HG02763 (cell line): ENCODE results near the gene TMSB15B.
"Not testable (repeated sequence)": the region's sequence is repeated elsewhere in the genome, so short reads cannot be mapped to it uniquely, and the experiment has no call there.

ENCODE experiments used
- ATAC-seq: cut with Tn5 transposase; IDR thresholded peaks from one replicate; pipeline ENCODE4 v1.9.1; 2021; ENCODE audit warnings: mild to moderate bottlenecking, moderate library complexity; ENCODE audit not compliant: unreplicated experiment

Gene TMSB15B

GRCh38 chrX:103962411-103963278 lies at the start of gene TMSB15B:
TSS of gene TMSB15B (plus strand) at chrX:103962627.
- ATAC-seq = peak; percentile 95

DNA sequence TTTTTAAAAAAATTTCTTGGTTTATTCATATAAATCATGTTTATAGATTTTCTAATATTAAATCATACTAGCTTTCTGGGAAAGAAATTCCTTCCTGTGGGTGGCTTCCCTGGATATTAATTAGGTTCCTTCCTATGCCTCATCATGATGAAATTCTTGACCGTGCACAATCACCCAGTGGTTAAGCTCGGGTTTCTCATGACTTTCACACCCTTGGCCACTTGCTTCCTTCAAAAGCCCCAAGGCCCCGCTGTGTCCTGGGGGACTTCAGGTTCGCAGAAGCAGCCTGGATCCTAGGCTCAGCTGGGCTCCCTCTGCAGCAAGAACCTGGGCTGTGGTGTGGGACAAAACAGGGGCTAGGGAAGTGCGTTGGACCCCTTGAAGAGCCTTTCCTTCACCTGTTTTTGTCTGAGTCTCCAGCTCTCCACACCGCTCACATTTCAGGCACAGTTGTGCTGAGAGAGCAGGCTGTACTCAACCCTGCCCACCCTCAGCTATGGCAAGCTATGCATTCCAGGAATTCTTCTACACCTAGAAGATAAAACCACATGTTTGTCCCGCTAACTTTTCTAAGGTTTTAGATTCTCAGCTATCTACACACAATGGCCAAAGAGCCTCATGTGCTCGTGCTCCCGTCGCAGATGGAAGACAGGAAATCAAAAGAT lies 48.9 kb upstream of the TMSB15B start:
- no peak for ATAC-seq

GRCh38 chrX:103918050-103918449 lies 44.4 kb upstream of the TMSB15B start:
- no peak for ATAC-seq

DNA sequence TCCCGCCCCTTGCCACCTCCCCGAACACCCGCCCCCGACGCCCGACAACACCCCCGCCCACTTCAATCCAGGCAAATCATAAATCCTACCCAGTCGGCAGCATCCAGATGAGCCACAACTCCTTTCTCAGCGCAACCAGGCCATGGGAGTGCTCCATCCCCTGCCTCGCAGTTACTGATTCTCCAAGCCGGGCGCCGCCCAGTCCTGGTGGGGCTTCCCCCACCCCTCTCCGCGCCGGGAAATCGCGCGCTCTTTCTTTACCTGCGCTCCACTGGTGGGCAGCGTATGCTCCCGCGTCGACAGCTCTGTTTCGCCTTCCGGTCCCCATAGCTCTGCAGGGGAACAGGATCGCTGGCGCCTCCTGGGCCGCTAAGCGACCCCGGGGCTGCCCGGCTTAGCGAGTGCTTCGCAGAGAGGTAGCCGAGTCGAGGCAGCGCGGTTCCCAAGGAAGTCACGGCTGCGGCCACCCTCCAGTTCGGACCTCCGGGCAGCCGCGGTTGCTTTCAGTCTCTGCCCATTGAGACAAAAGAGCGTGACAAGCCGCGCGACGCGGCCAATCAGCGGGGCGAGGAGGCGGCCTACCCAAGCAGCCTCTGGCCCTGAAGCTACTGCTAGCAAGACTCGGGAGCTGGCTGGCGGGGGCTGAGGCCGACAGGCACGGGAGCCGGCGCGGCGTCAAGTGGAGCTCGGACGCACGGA lies 43.7 kb upstream of the TMSB15B start:
- peak; percentile 52 for ATAC-seq

- ATAC-seq = peak; percentile 61
Observed at GRCh38 chrX:103919270-103919637, 43.2 kb upstream of the TMSB15B start.

DNA sequence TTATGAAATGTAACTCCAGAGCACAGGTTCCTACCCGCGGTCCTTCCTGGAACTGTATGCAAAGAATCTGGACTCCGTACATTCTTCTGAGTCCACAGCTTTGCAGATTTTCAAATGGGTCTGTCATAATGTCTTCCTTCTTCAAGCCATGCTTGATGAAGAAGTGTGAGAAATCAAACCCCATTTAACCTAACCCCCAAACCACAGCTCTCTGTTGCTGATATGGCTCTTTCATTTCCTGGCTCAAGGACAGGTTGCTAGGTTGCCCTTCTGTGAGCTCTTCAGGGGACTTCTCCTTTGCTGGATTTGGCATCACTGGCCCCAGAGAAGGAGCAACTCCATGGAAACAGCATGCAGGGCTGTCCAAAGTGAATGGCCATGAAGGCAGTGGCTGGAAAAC lies 41.9 kb upstream of the TMSB15B start:
- peak; percentile 31 for ATAC-seq

GRCh38 chrX:103927030-103927429 lies 35.4 kb upstream of the TMSB15B start:
- ATAC-seq = no peak

GRCh38 chrX:103927633-103928032 lies 34.8 kb upstream of the TMSB15B start:
- no peak for ATAC-seq

DNA sequence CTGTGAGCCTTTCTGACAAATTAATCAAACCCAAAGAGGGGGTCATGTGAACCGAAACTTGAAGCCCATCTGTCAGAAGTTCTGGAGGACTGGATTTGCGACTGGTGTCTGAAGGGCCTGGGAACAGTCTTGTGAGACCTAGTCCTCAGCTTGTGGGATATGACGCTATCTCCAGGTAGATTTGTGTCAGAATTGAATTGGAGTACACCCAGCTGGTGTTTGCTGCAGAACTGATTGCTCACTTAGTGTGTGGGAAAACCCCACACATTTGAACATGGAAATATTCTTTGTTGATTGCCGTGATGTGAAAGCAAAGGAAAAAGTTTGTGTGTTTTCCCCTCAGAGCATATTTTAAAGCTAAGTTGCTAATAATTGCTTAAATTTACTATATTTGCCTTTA lies 30.3 kb upstream of the TMSB15B start:
- ATAC-seq = peak; percentile 82

- not testable (repeated sequence) for ATAC-seq
Observed at GRCh38 chrX:103940257-103940656, 22.2 kb upstream of the TMSB15B start.

GRCh38 chrX:103941201-103941975 lies 21.0 kb upstream of the TMSB15B start:
- no peak for ATAC-seq

DNA sequence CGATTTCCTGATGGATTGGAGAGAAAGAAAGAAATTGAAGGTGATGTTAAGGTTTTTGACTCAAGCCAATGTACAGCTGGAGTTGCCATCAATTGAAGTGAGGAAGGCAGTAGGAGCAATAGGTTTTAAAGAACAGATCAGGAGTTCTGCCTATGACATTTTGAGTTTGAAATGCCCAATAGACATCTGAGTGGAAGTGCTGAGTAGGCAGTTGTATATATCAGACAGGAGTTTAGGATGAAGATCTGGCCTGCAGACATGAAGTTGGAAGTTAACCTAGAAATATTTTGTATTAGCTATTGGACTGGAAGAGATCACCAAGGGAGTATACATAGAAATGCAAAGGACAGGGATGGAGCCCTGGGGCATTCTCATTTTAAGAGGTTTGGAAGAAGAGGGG lies 12.9 kb upstream of the TMSB15B start:
- ATAC-seq = no peak

DNA sequence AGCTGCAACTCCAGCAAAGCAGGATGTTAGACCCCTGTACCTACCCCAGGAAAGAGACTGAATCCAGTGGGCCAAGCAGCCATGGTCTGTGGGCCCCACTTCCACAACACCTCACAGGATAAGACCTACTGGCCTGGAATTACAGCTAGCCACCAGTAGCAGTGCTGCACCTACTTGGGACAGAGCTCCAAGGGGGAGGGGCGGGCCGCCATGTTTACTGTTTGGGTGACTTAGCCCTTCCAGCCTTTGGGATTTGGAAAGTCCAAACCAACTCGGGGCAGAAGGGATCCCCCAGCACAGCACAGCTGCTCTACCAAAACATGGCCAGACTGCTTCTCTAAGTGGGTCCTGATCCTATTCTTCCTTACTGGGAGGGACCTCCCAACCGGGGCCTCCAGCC lies 9.1 kb upstream of the TMSB15B start:
- ATAC-seq = no peak

GRCh38 chrX:103954259-103954658 lies 8.2 kb upstream of the TMSB15B start:
- no peak for ATAC-seq

GRCh38 chrX:103960599-103960998 lies 1.8 kb upstream of the TMSB15B start:
- not testable (repeated sequence) for ATAC-seq

- ATAC-seq = not testable (repeated sequence)
Observed at GRCh38 chrX:103983508-103983907, 21.1 kb downstream of the TMSB15B start.

- peak; percentile 61 for ATAC-seq
Observed at GRCh38 chrX:103999234-103999633, 36.8 kb downstream of the TMSB15B start.

DNA sequence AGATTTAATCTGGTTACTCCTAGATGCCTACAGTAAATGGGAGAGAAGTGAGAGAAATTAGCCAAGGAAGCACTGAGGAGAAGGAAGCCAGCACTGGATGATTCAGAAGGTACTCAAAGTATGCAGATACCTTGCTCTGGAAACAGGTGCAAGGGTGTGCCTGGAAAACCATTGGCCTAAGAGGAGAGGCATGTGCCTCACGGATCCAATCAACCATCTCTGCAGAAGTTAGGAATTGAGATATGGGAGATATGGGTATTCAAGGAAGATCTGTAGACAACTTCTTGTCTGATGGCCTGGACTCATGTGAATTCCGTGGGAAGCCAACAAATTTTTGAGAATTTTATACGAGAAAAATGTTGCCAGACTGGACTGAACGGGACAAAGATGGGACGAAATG lies 46.4 kb downstream of the TMSB15B start:
- ATAC-seq = no peak

GRCh38 chrX:104013158-104013557 lies 50.7 kb downstream of the TMSB15B start:
- no peak for ATAC-seq

DNA sequence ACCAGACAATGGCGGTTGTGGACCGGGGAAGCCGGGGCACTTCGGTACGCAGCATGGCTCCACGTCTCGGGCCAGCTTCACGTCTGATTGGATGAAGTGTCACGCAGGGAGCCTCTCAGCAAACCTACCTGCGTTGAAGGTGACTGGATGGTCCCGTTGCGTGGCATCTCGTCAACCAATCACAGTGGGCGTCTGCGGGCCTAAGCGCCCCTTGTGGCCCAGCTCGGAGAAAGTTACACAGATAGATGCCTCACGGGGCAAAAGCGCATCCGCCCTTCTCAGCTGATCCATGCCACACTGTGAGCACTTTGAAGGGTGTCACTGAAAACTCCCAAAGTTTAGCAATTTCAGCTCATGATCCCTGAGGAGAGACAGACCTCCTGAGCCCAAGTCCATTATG lies 51.2 kb downstream of the TMSB15B start, which contains the start of gene H2BW1:
Gene H2BW1, minus strand, starts transcription at position 103 of the 400 bp plus-strand sequence. CDS start 132 bp downstream, outside the sequence.
- no peak for ATAC-seq

DNA sequence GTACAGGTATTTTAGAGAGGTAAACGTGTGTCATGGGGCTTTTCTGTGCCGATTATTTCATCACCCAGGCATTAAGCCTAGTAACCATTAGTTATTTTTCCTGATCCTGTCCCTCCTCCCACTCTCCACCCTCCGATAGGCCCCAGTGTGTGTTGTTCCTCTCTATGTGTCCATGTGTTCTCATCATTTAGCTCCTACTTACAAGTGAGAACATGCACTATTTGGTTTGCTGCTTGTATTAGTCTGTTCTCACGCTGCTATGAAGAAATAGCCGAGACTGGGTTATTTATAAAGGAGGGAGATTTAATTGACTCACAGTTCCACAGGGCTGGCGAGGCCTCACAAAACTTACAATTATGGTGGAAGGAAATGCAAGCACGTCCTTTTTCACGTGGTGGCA lies 53.1 kb downstream of the TMSB15B start:
- not testable (repeated sequence) for ATAC-seq
